ENCODE results near the gene LYAR.
"Not testable (repeated sequence)": the region's sequence is repeated elsewhere in the genome, so short reads cannot be mapped to it uniquely, and the experiment has no call there.

LYAR gene

GRCh38 chr4:4277531-4277930, 12.4 kb downstream of the LYAR start:
- intact Hi-C loops (cut with DNase I): no loop called here
- DNase-seq: no peak

GRCh38 chr4:4274226-4274625, 15.7 kb downstream of the LYAR start:
- intact Hi-C loops (cut with DNase I): no loop called here
- DNase-seq: no peak

DNA sequence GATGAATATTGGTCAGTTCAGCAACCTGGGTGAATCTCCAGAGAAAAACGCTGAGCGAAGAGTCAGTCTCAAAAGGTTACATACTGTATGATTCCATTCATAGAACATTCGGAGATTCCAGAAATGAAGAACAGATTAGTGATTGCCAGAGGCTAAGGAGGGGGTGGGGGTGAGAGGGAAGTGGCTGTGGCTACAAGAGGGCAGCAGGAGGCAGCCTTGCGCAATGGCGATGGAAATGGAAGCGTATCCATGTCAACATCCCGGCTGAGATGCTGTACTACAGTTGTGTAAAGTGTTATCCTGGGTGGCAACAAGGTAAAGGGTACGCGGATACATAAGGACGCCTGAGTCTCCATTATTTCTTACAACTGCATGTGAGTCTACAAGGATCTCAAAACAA, 18.0 kb downstream of the LYAR start:
- intact Hi-C loops (cut with DNase I): no loop called here
- DNase-seq: no peak

DNA sequence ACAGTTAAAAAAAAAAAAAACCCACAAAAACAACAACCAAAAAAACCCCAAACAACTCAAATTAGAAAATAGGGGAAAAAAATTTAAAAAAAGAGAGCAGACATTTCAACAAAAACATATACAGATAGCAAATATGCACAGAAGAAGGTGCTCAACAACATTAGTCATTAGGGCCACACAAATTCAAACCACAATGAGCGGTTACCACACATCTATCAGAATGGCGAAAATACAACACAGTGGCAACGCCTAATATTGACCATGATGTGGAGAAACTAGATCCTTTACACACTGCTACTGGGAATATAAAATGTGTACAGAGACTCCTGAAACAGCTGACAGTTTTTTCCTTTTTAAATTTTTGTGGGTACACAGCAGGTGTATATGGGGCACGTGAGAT, 19.4 kb downstream of the LYAR start:
- intact Hi-C loops (cut with DNase I): no loop called here
- DNase-seq: no peak

DNA sequence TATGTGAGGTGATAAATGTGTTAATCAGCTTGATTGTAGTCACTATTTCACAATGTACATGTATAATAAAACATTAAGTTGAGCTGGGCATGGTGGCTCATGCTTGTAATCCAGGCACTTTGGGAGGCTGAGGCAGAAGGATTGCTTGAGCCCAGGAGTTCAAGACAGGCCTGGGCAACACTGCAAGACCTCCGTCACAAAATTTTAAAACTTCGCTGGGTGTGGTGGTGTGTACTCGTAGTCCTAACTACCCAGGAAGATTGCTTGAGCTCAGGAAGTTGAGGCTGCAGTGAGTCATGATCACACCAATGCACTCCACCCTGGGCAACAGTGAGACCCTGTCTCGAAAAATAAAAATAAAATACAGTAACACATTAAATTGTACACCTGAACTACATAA, 20.1 kb downstream of the LYAR start:
- intact Hi-C loops (cut with DNase I): no loop called here
- DNase-seq: no peak

- no peak for DNase-seq
- intact Hi-C loops (cut with DNase I): no loop called here
Observed at GRCh38 chr4:4269331-4269731, 20.6 kb downstream of the LYAR start.

- DNase-seq: no peak
- intact Hi-C loops (cut with DNase I): no loop called here
Observed at GRCh38 chr4:4268776-4269175, 21.2 kb downstream of the LYAR start.

DNA sequence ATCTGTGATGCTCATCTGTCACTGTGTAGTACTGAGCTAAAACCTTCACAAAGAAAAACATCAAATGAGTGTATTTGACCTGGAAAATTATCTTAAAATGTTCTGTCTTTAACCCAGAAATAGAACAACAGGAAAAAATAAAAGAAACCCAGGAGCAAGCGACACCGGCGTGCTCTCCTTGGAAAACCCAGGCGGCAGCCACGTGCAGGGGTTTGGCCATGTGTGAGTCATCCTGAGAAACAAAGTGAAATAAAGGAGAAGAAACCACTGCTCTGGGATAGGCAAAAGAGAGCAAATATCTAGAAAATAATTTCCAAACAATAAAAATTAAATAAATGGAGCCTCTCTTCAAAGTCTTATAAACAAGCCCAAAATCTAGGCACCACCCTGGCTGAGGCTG, 22.0 kb downstream of the LYAR start:
- peak in 1 of 42 donors; percentile 36 for DNase-seq
- intact Hi-C loops (cut with DNase I): no loop called here

DNA sequence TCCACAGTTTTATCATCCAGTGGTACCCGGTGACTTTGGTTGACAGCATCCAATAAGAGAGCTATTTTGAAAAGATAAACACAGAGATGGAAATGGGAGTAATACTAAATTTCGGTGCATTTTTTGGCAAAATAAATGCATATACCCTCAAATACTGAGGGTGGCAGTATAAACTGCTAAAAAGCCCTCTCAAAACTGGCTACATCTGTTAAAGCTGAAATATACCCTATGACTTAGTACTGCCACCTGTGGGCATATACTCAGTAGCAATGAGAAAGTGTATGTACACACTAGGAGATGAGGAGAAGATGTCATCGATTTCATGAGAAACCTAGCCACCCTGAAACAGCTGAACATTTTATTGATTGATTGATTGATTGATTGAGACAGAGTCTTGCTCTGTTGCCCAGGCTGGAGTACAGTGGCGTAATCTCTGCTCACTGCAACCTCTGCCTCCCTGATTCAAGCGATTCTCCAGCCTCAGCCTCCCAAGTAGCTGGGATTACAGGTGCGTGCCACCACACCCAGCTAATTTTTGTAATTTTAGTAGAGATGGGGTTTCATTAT, 29.7 kb downstream of the LYAR start:
- DNase-seq: no peak
- intact Hi-C loops (cut with DNase I): no loop called here

- DNase-seq: no peak
- intact Hi-C loops (cut with DNase I): loop anchor here (5.0 to 10.0 kb wide), 2 partner anchors 73 to 175 kb away; no protein-coding TSS in a partner anchor
Observed at GRCh38 chr4:4259484-4260100, 30.4 kb downstream of the LYAR start.

- DNase-seq: not testable (repeated sequence)
- intact Hi-C loops (cut with DNase I): loop anchor here (5.0 to 10.0 kb wide), 2 partner anchors 75 to 177 kb away; no protein-coding TSS in a partner anchor
Observed at GRCh38 chr4:4257705-4258104, 32.2 kb downstream of the LYAR start.

GRCh38 chr4:4256799-4257198, 33.2 kb downstream of the LYAR start:
- intact Hi-C loops (cut with DNase I): loop anchor here (5.0 to 10.0 kb wide), 2 partner anchors 76 to 178 kb away; no protein-coding TSS in a partner anchor
- DNase-seq: peak in 26 of 42 donors; percentile 14 to 81 (median 40)

DNA sequence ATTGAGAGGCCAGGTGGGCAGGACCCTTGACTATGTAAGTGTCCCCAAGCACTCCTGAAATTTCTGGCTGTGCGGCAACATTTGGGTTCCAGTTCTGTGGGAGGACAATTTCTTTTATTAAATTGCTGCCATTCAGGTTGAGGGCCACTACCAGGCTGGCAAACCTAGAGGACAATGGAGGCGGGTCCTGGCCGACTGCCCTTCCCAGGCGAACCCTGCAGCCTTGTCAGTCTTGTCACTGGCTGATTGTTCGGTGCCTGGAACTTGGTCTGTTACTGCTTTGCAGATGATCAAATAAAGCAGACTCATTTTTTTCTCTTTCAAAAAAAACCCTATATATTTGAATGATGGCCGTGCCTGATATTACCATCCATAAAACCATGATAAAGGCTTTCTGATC, 35.3 kb downstream of the LYAR start:
- peak; percentile 58 to 91 (median 80) for DNase-seq
- intact Hi-C loops (cut with DNase I): loop anchor here (5.0 to 10.0 kb wide), 2 partner anchors 78 to 180 kb away; no protein-coding TSS in a partner anchor

DNA sequence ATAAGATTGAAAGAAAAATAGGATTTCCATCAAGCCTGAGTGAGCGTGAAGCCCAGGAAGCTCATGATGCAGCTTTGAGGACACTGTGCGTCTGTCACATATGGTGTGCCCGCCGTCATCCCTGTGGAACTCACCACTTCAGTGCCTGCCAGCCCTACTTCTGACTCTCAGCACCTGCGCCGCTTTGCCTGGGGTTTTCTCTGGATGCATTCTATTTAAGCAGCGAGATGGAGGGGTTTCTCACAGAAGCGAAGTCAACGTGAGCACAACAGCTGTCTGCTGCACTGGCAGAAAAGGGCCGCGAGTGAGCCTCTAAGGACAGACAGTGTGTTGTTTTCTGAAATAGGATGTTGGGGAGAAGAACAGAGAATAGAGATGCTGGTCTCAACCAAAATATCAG, 35.8 kb downstream of the LYAR start:
- intact Hi-C loops (cut with DNase I): loop anchor here (10.0 kb wide), 1 partner anchor 181 kb away; no protein-coding TSS in a partner anchor
- peak in 6 of 42 donors; percentile 11 to 25 (median 22) for DNase-seq

DNA sequence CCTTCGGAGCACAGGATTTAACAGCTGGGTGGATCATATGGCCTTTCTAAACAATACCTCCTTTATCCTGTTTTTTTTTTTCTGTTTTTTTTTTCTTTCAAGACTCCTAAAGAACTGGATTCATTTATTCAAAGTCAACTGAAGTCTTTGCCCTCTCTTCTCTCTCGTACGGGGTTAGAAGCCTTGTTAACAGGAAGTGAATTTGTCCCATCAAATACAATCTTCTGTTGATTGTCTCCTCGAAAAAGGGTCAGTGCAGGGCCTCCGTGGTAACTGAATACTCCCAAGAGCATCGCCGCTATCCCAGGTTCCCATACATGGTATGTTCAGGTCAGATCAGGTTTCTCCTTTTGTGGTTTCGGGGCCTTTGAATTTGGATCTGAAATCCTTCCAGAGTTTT, 40.1 kb downstream of the LYAR start:
- intact Hi-C loops (cut with DNase I): loop anchor here (5.0 to 10.0 kb wide), 2 partner anchors 37 to 185 kb away; no protein-coding TSS in a partner anchor
- DNase-seq: no peak

DNA sequence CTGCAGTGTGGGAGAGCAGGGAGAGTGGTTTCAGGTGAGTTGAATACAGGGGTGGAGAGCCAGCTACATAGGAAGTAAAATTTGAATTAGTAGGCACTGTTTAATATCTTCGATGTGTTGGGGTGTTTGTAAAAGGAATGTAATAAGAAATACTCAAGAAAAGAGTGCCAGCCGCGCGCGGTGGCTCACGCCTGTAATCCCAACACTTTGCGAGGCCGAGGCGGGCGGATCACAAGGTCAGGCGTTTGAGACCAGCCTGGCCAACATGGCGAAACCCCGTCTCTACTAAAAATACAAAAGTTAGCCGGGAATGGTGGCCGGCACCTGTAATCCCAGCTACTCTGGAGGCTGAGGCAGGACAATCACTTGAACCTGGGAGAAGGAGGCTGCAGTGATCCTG, 40.6 kb downstream of the LYAR start:
- intact Hi-C loops (cut with DNase I): loop anchor here (5.0 kb wide), 1 partner anchor 38 kb away; no protein-coding TSS in a partner anchor

GRCh38 chr4:4248885-4249203, 41.1 kb downstream of the LYAR start:
- intact Hi-C loops (cut with DNase I): loop anchor here (5.0 kb wide), 1 partner anchor 38 kb away; no protein-coding TSS in a partner anchor
- DNase-seq: peak in 3 of 42 donors; percentile 13 to 28 (median 26)

More for the DNA sequence above, 40.6 kb downstream of the LYAR start:
- DNase-seq: not testable (repeated sequence)

- DNase-seq: peak; percentile 92 to 98 (median 96)
- intact Hi-C loops (cut with DNase I): loop anchor here (5.0 kb wide), 1 partner anchor 39 kb away; no protein-coding TSS in a partner anchor
Observed at GRCh38 chr4:4248029-4248884, 41.7 kb downstream of the LYAR start, which contains the start of gene TMEM128. Gene TMEM128, minus strand, starts transcription at chr4:4248223. Its CDS starts 21 bp downstream, at chr4:4248202.

GRCh38 chr4:4247696-4248028, 42.3 kb downstream of the LYAR start:
- peak in 2 of 42 donors; percentile 16 to 17 for DNase-seq
- intact Hi-C loops (cut with DNase I): loop anchor here (5.0 kb wide), 1 partner anchor 40 kb away; no protein-coding TSS in a partner anchor

GRCh38 chr4:4245172-4245571, 44.8 kb downstream of the LYAR start:
- intact Hi-C loops (cut with DNase I): loop anchor here (5.0 kb wide), 1 partner anchor 42 kb away; no protein-coding TSS in a partner anchor
- DNase-seq: no peak

Measured in head of caudate nucleus (tissue), 42 donors.